CD8-positive, alpha-beta memory T cell (primary cell): Measurements from ENCODE around the gene TNFRSF18. TPM values are rescaled to one million over a fixed set of nuclear protein-coding genes. Genes with fewer than 3 reads are reported as not detected.

Experiments used
- CTCF ChIA-PET: fragments of 350-600 bp; sonication (Branson Sonifier 250); formaldehyde crosslinking; loops from one replicate; lab custom pipeline; 2021; ENCODE audit warnings: antibody characterized with exemption; lab: Charles Lee
- POLR2A ChIA-PET: fragments of 350-600 bp; sonication (Branson Sonifier 250); formaldehyde crosslinking; loops from one replicate; lab custom pipeline; 2021; ENCODE audit warnings: antibody characterized with exemption; lab: Charles Lee
- DNase-seq, 5 donors: peaks; one replicate each; pipeline versions ENCODE4 v3.0.0 to v3.0.0-alpha.2; 2020 to 2022; ENCODE audit warnings: mixed read lengths in 1 of 5
- H3K27ac ChIP-seq: one replicate; pipeline ENCODE4 v1.7.0; 2013; ENCODE audit warnings: low read depth, mild to moderate bottlenecking, low read length, moderate library complexity
- H3K27me3 ChIP-seq: 2 replicates; pipeline ENCODE4 v1.7.0; 2013; ENCODE audit warnings: low read length, mild to moderate bottlenecking; ENCODE audit not compliant: insufficient read depth, poor library complexity, severe bottlenecking
- H3K36me3 ChIP-seq: 2 replicates; pipeline ENCODE4 v1.7.0; 2013; ENCODE audit warnings: mild to moderate bottlenecking, low read length, moderate library complexity; ENCODE audit not compliant: insufficient read depth
- H3K4me1 ChIP-seq: 2 replicates; pipeline ENCODE4 v1.7.0; 2013; ENCODE audit warnings: mild to moderate bottlenecking, low read length, moderate library complexity; ENCODE audit not compliant: insufficient read depth
- H3K4me3 ChIP-seq: 2 replicates; pipeline ENCODE4 v1.7.0; 2013; ENCODE audit warnings: mild to moderate bottlenecking, low read length
- H3K9me3 ChIP-seq: 2 replicates; pipeline ENCODE4 v1.7.0; 2013; ENCODE audit warnings: mild to moderate bottlenecking, low read length
- H3K27ac Mint-ChIP-seq, 8 donors: one replicate each; pipeline ENCODE4 v1.8.0; 2020 to 2021; ENCODE audit warnings: mixed read lengths in 8 of 8, mild to moderate bottlenecking in 6 of 8, inconsistent platforms in 3 of 8, moderate library complexity in 3 of 8
- H3K27me3 Mint-ChIP-seq, 2 donors: one replicate each; pipeline ENCODE4 v1.8.0; 2020 to 2021; ENCODE audit warnings: mixed read lengths in 2 of 2, mild to moderate bottlenecking in 1 of 2, moderate library complexity in 1 of 2
- H3K36me3 Mint-ChIP-seq, 3 donors: one replicate each; pipeline ENCODE4 v1.8.0; 2020 to 2021; ENCODE audit warnings: mixed read lengths in 3 of 3, inconsistent platforms in 1 of 3, mild to moderate bottlenecking in 1 of 3
- H3K4me1 Mint-ChIP-seq, 3 donors: one replicate each; pipeline ENCODE4 v1.8.0; 2020 to 2021; ENCODE audit warnings: mixed read lengths in 3 of 3, inconsistent platforms in 1 of 3, mild to moderate bottlenecking in 1 of 3
- H3K4me3 Mint-ChIP-seq, 7 donors: one replicate each; pipeline ENCODE4 v1.8.0; 2020 to 2021; ENCODE audit warnings: mixed read lengths in 7 of 7, mild to moderate bottlenecking in 6 of 7, moderate library complexity in 4 of 7, inconsistent platforms in 2 of 7
- H3K9me3 Mint-ChIP-seq, 5 donors: one replicate each; pipeline ENCODE4 v1.8.0; 2020 to 2022; ENCODE audit warnings: mixed read lengths in 5 of 5, mild to moderate bottlenecking in 3 of 5, moderate library complexity in 2 of 5, inconsistent platforms in 1 of 5
- polyA plus RNA-seq: library from polyadenylated mRNA; unstranded; fragments of 300-500 nt; fragmentation: Illumina TruSeq; gene quantifications from one replicate; pipeline ENCODE4 v1.2.3, GENCODE V29; 2021
- total RNA-seq, 2 experiments: library from RNA; stranded (reverse); gene quantifications; one replicate each; pipeline ENCODE4 v1.2.3, GENCODE V29; 2021

TNFRSF18 gene
- total and polyA plus RNA-seq, 3 experiments from 2014 or later: 2.0 to 97.1 (median 91.0) TPM

DNA sequence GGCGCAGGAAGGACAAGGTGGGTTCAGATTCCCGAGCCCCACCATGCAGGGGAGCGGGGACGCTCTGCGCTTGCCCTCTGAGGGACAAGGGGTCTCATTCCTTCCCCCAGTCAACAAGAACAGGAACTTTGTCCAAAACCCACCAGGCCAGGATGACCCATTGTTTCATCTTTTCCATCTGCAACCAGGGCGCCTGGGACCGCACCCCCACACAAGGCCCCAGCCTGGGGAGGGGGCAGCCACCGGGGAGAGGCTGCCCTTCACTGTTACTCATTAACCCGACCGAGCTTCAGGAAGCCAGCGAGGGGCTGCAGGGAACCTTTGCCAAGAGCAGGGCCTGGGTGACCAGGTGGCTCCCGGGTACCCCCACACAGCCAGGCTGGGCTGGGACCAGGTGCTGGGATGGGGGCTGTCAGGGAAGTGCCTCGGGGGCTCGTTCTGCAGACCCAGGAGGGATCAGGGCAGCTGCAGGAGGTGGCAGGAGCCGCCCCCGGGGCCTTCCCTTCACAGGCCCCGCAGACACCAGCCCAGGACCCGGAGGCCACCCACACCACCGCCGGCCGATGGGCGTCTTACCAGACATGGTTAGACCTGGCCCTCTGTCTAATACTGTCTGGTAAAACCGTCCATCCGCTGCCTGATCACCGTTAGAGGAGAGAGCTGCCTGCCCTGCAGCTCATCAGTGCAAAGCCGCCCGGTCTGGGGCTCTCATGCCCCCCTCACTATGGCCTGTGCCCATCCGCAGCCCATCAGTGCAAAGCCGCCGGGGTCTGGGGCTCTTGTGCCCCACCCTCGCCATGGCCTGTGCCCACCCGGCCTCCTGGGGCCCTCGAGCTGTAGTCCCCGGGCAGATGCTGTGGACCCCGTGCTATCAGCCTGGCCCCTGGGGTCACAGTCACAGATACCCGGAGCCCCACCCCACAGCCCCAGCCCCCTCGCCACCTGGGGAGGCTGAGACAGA is 37.7 kb downstream of the TNFRSF18 start:
- no peaks in the 10 kb centered on the region for H3K9me3 ChIP-seq
- CTCF ChIA-PET: no interaction called here
- peaks cover 4 to 19% (median 9%) of the 10 kb centered on the region in 3 donors for H3K4me1 Mint-ChIP-seq
- POLR2A ChIA-PET: no interaction called here
- no peak overlapping the region for H3K27ac Mint-ChIP-seq
- H3K36me3 ChIP-seq: no peaks in the 10 kb centered on the region
- H3K27ac ChIP-seq: no peak overlapping the region
- no peaks in the 10 kb centered on the region for H3K36me3 Mint-ChIP-seq
- DNase-seq: peak in 1 of 5 donors; percentile 40
- peaks cover 12% of the 10 kb centered on the region for H3K4me1 ChIP-seq
- peaks cover 4 to 15% of the 10 kb centered on the region in 2 donors for H3K27me3 Mint-ChIP-seq
- H3K27me3 ChIP-seq: no peaks in the 10 kb centered on the region
- H3K9me3 Mint-ChIP-seq: no peaks in the 10 kb centered on the region
- H3K4me3 ChIP-seq: no peak overlapping the region
- no peak overlapping the region for H3K4me3 Mint-ChIP-seq

GRCh38 chr1:1167841-1168450 is 38.4 kb downstream of the TNFRSF18 start:
- Histone ChIP-seq H3K9me3 (no peaks in the 10 kb centered on the region), H3K4me1 (peaks cover 6% of the 10 kb centered on the region), H3K27me3 (no peaks in the 10 kb centered on the region), H3K27ac (no peak overlapping the region), H3K4me3 (no peak overlapping the region), H3K36me3 (no peaks in the 10 kb centered on the region)
- POLR2A ChIA-PET: no interaction called here
- peak in 1 of 5 donors; percentile 34 for DNase-seq
- H3K4me1 Mint-ChIP-seq: peaks cover 4 to 14% (median 9%) of the 10 kb centered on the region in 3 donors
- H3K9me3 Mint-ChIP-seq: no peaks in the 10 kb centered on the region
- no peak overlapping the region for H3K4me3 Mint-ChIP-seq
- no peaks in the 10 kb centered on the region for H3K36me3 Mint-ChIP-seq
- H3K27ac Mint-ChIP-seq: no peak overlapping the region
- H3K27me3 Mint-ChIP-seq: peaks cover 4 to 15% of the 10 kb centered on the region in 2 donors
- CTCF ChIA-PET: no interaction called here

- H3K27ac ChIP-seq: no peak overlapping the region
- H3K36me3 Mint-ChIP-seq: no peaks in the 10 kb centered on the region
- H3K9me3 ChIP-seq: no peaks in the 10 kb centered on the region
- no peak overlapping the region for H3K4me3 Mint-ChIP-seq
- no peaks in the 10 kb centered on the region for H3K27me3 ChIP-seq
- peaks cover 5% of the 10 kb centered on the region for H3K4me1 ChIP-seq
- no peak overlapping the region for H3K4me3 ChIP-seq
- peak in 1 of 5 donors; percentile 38 for DNase-seq
- POLR2A ChIA-PET: no interaction called here
- H3K27me3 Mint-ChIP-seq: peaks cover 4 to 15% of the 10 kb centered on the region in 2 donors
- CTCF ChIA-PET: no interaction called here
- H3K27ac Mint-ChIP-seq: no peak overlapping the region
- H3K36me3 ChIP-seq: no peaks in the 10 kb centered on the region
- no peaks in the 10 kb centered on the region for H3K9me3 Mint-ChIP-seq
- H3K4me1 Mint-ChIP-seq: peaks cover 4 to 11% (median 8%) of the 10 kb centered on the region in 3 donors
These were observed 39.0 kb downstream of the TNFRSF18 start for GRCh38 chr1:1167398-1167821.

GRCh38 chr1:1166642-1167397 is 39.6 kb downstream of the TNFRSF18 start:
- H3K4me3 ChIP-seq: no peak overlapping the region
- Mint-ChIP-seq H3K27ac (no peak overlapping the region), H3K27me3 (peaks cover 3 to 10% of the 10 kb centered on the region in 2 donors), H3K36me3 (no peaks in the 10 kb centered on the region), H3K9me3 (no peaks in the 10 kb centered on the region), H3K4me3 (no peak overlapping the region), H3K4me1 (peaks cover 1 to 5% (median 4%) of the 10 kb centered on the region in 3 donors)
- no peaks in the 10 kb centered on the region for H3K4me1 ChIP-seq
- no peaks in the 10 kb centered on the region for H3K9me3 ChIP-seq
- DNase-seq: no peak
- no peak overlapping the region for H3K27ac ChIP-seq
- ChIA-PET CTCF (no interaction called here), POLR2A (no interaction called here)
- no peaks in the 10 kb centered on the region for H3K27me3 ChIP-seq
- no peaks in the 10 kb centered on the region for H3K36me3 ChIP-seq

- CTCF ChIA-PET: no interaction called here
- H3K27me3 ChIP-seq: no peaks in the 10 kb centered on the region
- Mint-ChIP-seq H3K9me3 (no peaks in the 10 kb centered on the region), H3K27ac (no peak overlapping the region), H3K4me1 (peaks cover 1 to 5% (median 4%) of the 10 kb centered on the region in 3 donors), H3K36me3 (no peaks in the 10 kb centered on the region), H3K27me3 (peaks cover 3 to 10% of the 10 kb centered on the region in 2 donors), H3K4me3 (no peak overlapping the region)
- no peaks in the 10 kb centered on the region for H3K36me3 ChIP-seq
- H3K9me3 ChIP-seq: no peaks in the 10 kb centered on the region
- H3K27ac ChIP-seq: no peak overlapping the region
- no peaks in the 10 kb centered on the region for H3K4me1 ChIP-seq
- POLR2A ChIA-PET: no interaction called here
- peak in 1 of 5 donors; percentile 35 for DNase-seq
- H3K4me3 ChIP-seq: no peak overlapping the region
These were observed 40.4 kb downstream of the TNFRSF18 start for GRCh38 chr1:1165900-1166421.

GRCh38 chr1:1165485-1165884 is 40.9 kb downstream of the TNFRSF18 start:
- Histone ChIP-seq H3K36me3 (no peaks in the 10 kb centered on the region), H3K27me3 (no peaks in the 10 kb centered on the region), H3K27ac (no peak overlapping the region), H3K4me3 (no peak overlapping the region), H3K4me1 (no peaks in the 10 kb centered on the region), H3K9me3 (no peaks in the 10 kb centered on the region)
- CTCF ChIA-PET: interaction anchor here (0.6 kb wide), 1 partner anchor 13 kb away, joined by 3 read pairs; no protein-coding TSS in a partner anchor
- DNase-seq: no peak
- Mint-ChIP-seq H3K27ac (no peak overlapping the region), H3K27me3 (peaks cover 3 to 10% of the 10 kb centered on the region in 2 donors), H3K9me3 (no peaks in the 10 kb centered on the region), H3K36me3 (no peaks in the 10 kb centered on the region), H3K4me1 (peaks cover 1 to 5% (median 4%) of the 10 kb centered on the region in 3 donors), H3K4me3 (no peak overlapping the region)
- POLR2A ChIA-PET: no interaction called here

DNA sequence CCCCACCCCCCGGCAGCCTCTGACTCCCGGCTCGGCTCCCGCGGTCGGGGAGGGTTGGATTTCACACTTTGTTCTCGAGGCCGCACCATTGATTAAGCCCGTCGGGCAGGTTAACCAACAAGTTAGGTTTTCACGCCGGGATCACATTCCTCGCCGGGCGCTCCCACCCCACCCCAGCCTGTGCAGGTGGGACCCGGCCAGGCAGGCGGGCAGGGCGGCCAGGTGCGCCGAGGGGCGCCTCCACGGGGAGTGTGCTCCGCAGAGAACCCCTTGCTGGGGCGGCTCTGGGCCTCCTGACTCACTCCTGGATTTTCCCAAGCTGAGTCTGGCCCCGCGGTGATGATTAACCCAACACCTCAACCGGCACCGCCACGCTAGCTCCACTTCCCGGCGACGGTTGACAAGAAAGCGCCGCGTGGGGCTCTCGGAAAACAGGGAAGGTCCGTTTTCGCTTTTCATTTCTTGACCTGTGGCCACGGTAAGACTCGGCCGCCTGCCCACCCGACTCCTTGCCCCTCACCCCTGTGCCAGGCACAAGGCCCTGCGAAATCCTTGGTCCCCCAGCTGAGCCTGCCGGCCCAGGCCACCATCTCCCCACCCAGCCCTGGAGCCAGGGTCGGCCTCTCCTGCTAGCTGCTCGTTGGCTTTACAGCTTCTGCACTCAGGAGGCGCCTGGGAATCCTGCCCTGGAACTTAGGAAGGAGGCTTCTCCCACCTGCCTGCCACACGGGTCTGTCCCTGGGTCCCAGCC is 41.5 kb downstream of the TNFRSF18 start:
- peaks cover 0 to 5% of the 10 kb centered on the region in 2 donors for H3K27me3 Mint-ChIP-seq
- no peak overlapping the region for H3K4me3 ChIP-seq
- no peaks in the 10 kb centered on the region for H3K36me3 Mint-ChIP-seq
- H3K4me3 Mint-ChIP-seq: no peak overlapping the region
- H3K4me1 ChIP-seq: no peaks in the 10 kb centered on the region
- ChIA-PET POLR2A (no interaction called here), CTCF (interaction anchor here (0.6 kb wide), 1 partner anchor 12 kb away, joined by 3 read pairs; no protein-coding TSS in a partner anchor)
- no peaks in the 10 kb centered on the region for H3K9me3 Mint-ChIP-seq
- H3K27ac ChIP-seq: no peak overlapping the region
- no peaks in the 10 kb centered on the region for H3K36me3 ChIP-seq
- DNase-seq: no peak
- no peaks in the 10 kb centered on the region for H3K9me3 ChIP-seq
- no peak overlapping the region for H3K27ac Mint-ChIP-seq
- no peaks in the 10 kb centered on the region for H3K27me3 ChIP-seq
- H3K4me1 Mint-ChIP-seq: peaks cover 0 to 4% (median 1%) of the 10 kb centered on the region in 3 donors
